DOHH2 (cell line): ENCODE measurements around the gene ZNF575.

Experiments
- H3F3A ChIP-seq: fragments of 200-600 bp; sonication (generic), shearing (Covaris generic); 2 replicates; pipeline ENCODE4 v1.6.0; 2016; ENCODE audit warnings: antibody characterized with exemption, mild to moderate bottlenecking; ENCODE audit not compliant: control insufficient read depth, insufficient read depth
- H3K27ac ChIP-seq: fragments of 200-600 bp; sonication (generic); 2 replicates; pipeline ENCODE4 v1.5.1; 2014; ENCODE audit warnings: low read depth, mild to moderate bottlenecking, low read length, moderate library complexity
- H3K27me3 ChIP-seq: fragments of 200-600 bp; sonication (generic); 2 replicates; pipeline ENCODE4 v1.6.1; 2014; ENCODE audit warnings: mild to moderate bottlenecking, low read length, mixed read lengths; ENCODE audit not compliant: control insufficient read depth
- H3K36me3 ChIP-seq: fragments of 200-600 bp; sonication (generic); 2 replicates; pipeline ENCODE4 v1.6.1; 2014; ENCODE audit warnings: mild to moderate bottlenecking, low read length, moderate library complexity, mixed read lengths; ENCODE audit not compliant: control insufficient read depth
- H3K4me1 ChIP-seq: fragments of 200-600 bp; sonication (generic); 2 replicates; pipeline ENCODE4 v1.6.1; 2014; ENCODE audit warnings: mild to moderate bottlenecking, low read length, mixed read lengths; ENCODE audit not compliant: control insufficient read depth
- H3K4me2 ChIP-seq: fragments of 200-600 bp; sonication (generic); 2 replicates; pipeline ENCODE4 v1.6.0; 2014; ENCODE audit warnings: mild to moderate bottlenecking, low read length, moderate library complexity
- H3K4me3 ChIP-seq: fragments of 200-600 bp; sonication (generic); 2 replicates; pipeline ENCODE4 v1.5.1; 2014; ENCODE audit warnings: mild to moderate bottlenecking, low read length, mixed read lengths
- H3K79me2 ChIP-seq: fragments of 200-600 bp; sonication (generic); 2 replicates; pipeline ENCODE4 v1.6.1; 2014; ENCODE audit warnings: mild to moderate bottlenecking, low read length, mixed read lengths; ENCODE audit not compliant: control insufficient read depth
- H3K9me2 ChIP-seq: fragments of 200-600 bp; sonication (generic); replicated peaks from 2 replicates; pipeline ENCODE4 v1.6.1; 2014; ENCODE audit warnings: mild to moderate bottlenecking, low read length, mixed read lengths; ENCODE audit not compliant: control insufficient read depth
- H3K9me3 ChIP-seq: fragments of 200-600 bp; sonication (generic); 2 replicates; pipeline ENCODE4 v1.6.1; 2014; ENCODE audit warnings: antibody characterized with exemption, low read length, mixed read lengths; ENCODE audit not compliant: control insufficient read depth, insufficient read depth
- H4K20me1 ChIP-seq: fragments of 200-600 bp; sonication (generic); 2 replicates; pipeline ENCODE4 v1.6.0; 2014; ENCODE audit warnings: low read depth, mild to moderate bottlenecking, antibody characterized with exemption, low read length, moderate library complexity; ENCODE audit not compliant: control insufficient read depth, insufficient read depth
- CTCF ChIP-seq: fragments of 200-600 bp; sonication (generic); IDR thresholded peaks from one replicate; pipeline ENCODE4 v1.5.1; 2014; ENCODE audit warnings: antibody characterized with exemption, mild to moderate bottlenecking, low read depth, low read length; ENCODE audit not compliant: poor library complexity, severe bottlenecking
- EZH2phosphoT487 ChIP-seq: fragments of 200-600 bp; sonication (generic); IDR thresholded peaks from 2 replicates; pipeline ENCODE4 v1.6.1; 2017; ENCODE audit warnings: borderline replicate concordance, mild to moderate bottlenecking, antibody characterized with exemption, low read length, moderate library complexity, mixed read lengths

Gene ZNF575

GRCh38 chr19:43502419-43502976 is 30.5 kb upstream of the ZNF575 start:
- H4K20me1 ChIP-seq, result no peaks in the 10 kb centered on the region
- no peaks in the 10 kb centered on the region for H3K79me2 ChIP-seq
- peak overlapping the region; percentile 79 for H3K4me2 ChIP-seq
- TF ChIP-seq CTCF (no peak), EZH2phosphoT487 (no peak)
- H3K27me3 ChIP-seq, result no peaks in the 10 kb centered on the region
- H3K27ac ChIP-seq, result no peak overlapping the region
- no peaks in the 10 kb centered on the region for H3K36me3 ChIP-seq
- H3K4me3 ChIP-seq, result no peak overlapping the region
- H3K9me2 ChIP-seq, result no peaks in the 10 kb centered on the region
- peaks cover 2% of the 10 kb centered on the region; the same call in 1 of the 2 replicates for H3F3A ChIP-seq
- peaks cover 15% of the 10 kb centered on the region for H3K4me1 ChIP-seq
- no peaks in the 10 kb centered on the region for H3K9me3 ChIP-seq

GRCh38 chr19:43503501-43504425 is 29.2 kb upstream of the ZNF575 start:
- TF ChIP-seq CTCF, result no peak
- no peak for TF ChIP-seq EZH2phosphoT487
- Histone ChIP-seq H3K9me2 (no peaks in the 10 kb centered on the region), H3K36me3 (no peaks in the 10 kb centered on the region), H3K27me3 (no peaks in the 10 kb centered on the region), H4K20me1 (no peaks in the 10 kb centered on the region), H3F3A (peaks cover 2% of the 10 kb centered on the region; the same call in 1 of the 2 replicates), H3K4me1 (peaks cover 15% of the 10 kb centered on the region), H3K79me2 (no peaks in the 10 kb centered on the region), H3K4me3 (peak overlapping the region; percentile 76), H3K4me2 (peak overlapping the region; percentile 79), H3K9me3 (no peaks in the 10 kb centered on the region), H3K27ac (no peak overlapping the region)

- Histone ChIP-seq H3K9me2 (no peaks in the 10 kb centered on the region), H3K79me2 (no peaks in the 10 kb centered on the region), H3K4me1 (peaks cover 15% of the 10 kb centered on the region), H3K27ac (0 out of 2 replicates have a peak within 1 kb of the TSS, but pooled peaks have one; percentile 4), H3K4me2 (peak within 1 kb of the TSS; percentile 79), H3K36me3 (no peaks in the 10 kb centered on the region), H4K20me1 (no peaks in the 10 kb centered on the region), H3F3A (peaks cover 2% of the 10 kb centered on the region; the same call in 1 of the 2 replicates), H3K27me3 (no peaks in the 10 kb centered on the region), H3K4me3 (peak within 1 kb of the TSS; percentile 76), H3K9me3 (no peaks in the 10 kb centered on the region)
- TF ChIP-seq CTCF (peak; percentile 70), EZH2phosphoT487 (no peak)
Observed at GRCh38 chr19:43504426-43505185, 28.4 kb upstream of the ZNF575 start, which contains the start of gene PHLDB3. Gene PHLDB3, minus strand, starts transcription at chr19:43504746. Its CDS starts 628 bp downstream, at chr19:43504118.
